Measurements from ENCODE around the gene DLD.
A peak's percentile ranks its signal among the peaks of the same experiment; 100 is the strongest.

DNA sequence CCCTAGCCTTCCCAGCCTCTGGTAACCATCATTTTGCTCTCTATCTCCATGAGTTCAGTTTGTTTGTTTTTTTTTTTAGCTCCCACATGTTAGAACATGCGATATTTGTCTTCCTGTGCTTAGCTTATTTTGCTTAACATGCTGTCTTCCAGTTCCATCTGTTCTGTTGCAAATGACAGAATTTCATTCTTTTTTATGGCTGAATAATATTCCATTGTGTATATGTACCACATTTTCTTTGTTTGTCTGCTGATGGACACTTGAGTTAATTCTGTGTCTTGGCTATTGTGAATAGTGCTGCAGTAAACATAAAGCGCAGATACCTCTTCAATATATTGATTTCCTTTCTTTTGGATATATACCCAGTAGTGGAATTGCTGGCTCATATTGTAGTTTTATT lies 21.0 kb downstream of the DLD start:
- TF ChIP-seq, protein P1, sequence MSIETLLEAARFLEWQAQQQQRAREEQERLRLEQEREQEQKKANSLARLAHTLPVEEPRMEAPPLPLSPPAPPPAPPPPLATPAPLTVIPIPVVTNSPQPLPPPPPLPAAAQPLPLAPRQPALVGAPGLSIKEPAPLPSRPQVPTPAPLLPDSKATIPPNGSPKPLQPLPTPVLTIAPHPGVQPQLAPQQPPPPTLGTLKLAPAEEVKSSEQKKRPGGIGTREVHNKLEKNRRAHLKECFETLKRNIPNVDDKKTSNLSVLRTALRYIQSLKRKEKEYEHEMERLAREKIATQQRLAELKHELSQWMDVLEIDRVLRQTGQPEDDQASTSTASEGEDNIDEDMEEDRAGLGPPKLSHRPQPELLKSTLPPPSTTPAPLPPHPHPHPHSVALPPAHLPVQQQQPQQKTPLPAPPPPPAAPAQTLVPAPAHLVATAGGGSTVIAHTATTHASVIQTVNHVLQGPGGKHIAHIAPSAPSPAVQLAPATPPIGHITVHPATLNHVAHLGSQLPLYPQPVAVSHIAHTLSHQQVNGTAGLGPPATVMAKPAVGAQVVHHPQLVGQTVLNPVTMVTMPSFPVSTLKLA (IDR thresholded peaks at IDR 0.05), result peak; percentile 10; the same call in 1 of the 2 replicates
- TF ChIP-seq ZBTB49 (CRISPR knock-in tag; IDR thresholded peaks at IDR 0.05; ENCODE audit: borderline replicate concordance) (no peak), ZNF776 (CRISPR knock-in tag; IDR thresholded peaks at IDR 0.05) (no peak), ZNF333 (CRISPR knock-in tag; IDR thresholded peaks at IDR 0.05; ENCODE audit: borderline replicate concordance) (no peak), GABPB1 (CRISPR knock-in tag; IDR thresholded peaks at IDR 0.05) (no peak), CBFB (CRISPR knock-in tag; IDR thresholded peaks at IDR 0.05) (no peak), USF2 (IDR thresholded peaks at IDR 0.05; ENCODE audit: low read depth, low read length) (no peak), USF2 (CRISPR knock-in tag; IDR thresholded peaks at IDR 0.05; ENCODE audit: borderline replicate concordance) (no peak), CTCF (CRISPR knock-in tag; IDR thresholded peaks at IDR 0.05) (no peak), RFX5 (IDR thresholded peaks at IDR 0.05; ENCODE audit: low read depth, low read length) (no peak), RARA (CRISPR knock-in tag; IDR thresholded peaks at IDR 0.05) (no peak)

Data from HepG2 (cell line).